Panc1 (cell line): Measurements from ENCODE around the gene ABCB4. TPM values are rescaled to one million over a fixed set of nuclear protein-coding genes. Genes with fewer than 3 reads are reported as not detected.

Experiments used
- ATAC-seq: fragments of 200-7000 bp; cut with Tn5 transposase; 2 replicates; pipeline ENCODE4 v1.9.1; 2020; ENCODE audit warnings: mild to moderate bottlenecking, moderate library complexity
- BruUV-seq: library from RNA; stranded (reverse); fragments of 400-500 nt; replicated peaks from 2 replicates; lab custom pipeline; 2021; lab: Mats Ljungman, UMichigan
- CTCF ChIA-PET: fragments of 300-600 bp; sonication (Branson Sonifier 250); formaldehyde crosslinking; loops from one replicate; lab custom pipeline; 2022; ENCODE audit warnings: antibody characterized with exemption; lab: Charles Lee
- POLR2A ChIA-PET: fragments of 300-600 bp; sonication (Branson Sonifier 250); formaldehyde crosslinking; loops from one replicate; lab custom pipeline; 2022; ENCODE audit warnings: antibody characterized with exemption; lab: Charles Lee
- DNase-seq: peaks from one replicate; pipeline ENCODE4 v3.0.0-alpha.2; 2010; ENCODE audit warnings: low read depth, low spot score
- H3K27ac ChIP-seq: 2 replicates; pipeline ENCODE4 v1.5.1; 2011; ENCODE audit warnings: mild to moderate bottlenecking, low read length, inconsistent platforms
- H3K27me3 ChIP-seq: fragments of 200-500 bp; sonication (Bioruptor generic); 2 replicates; pipeline ENCODE4 v1.6.0; 2014; ENCODE audit warnings: low read length, inconsistent platforms; ENCODE audit not compliant: control insufficient read depth, insufficient read depth
- H3K36me3 ChIP-seq: fragments of 200-500 bp; sonication (Bioruptor generic); 2 replicates; pipeline ENCODE4 v1.5.1; 2014; ENCODE audit warnings: inconsistent platforms, mild to moderate bottlenecking, low read length, moderate library complexity; ENCODE audit not compliant: control insufficient read depth, insufficient read depth
- H3K4me1 ChIP-seq: 2 replicates; pipeline ENCODE4 v1.5.1; 2011; ENCODE audit warnings: inconsistent platforms, mild to moderate bottlenecking, low read length, moderate library complexity; ENCODE audit not compliant: control insufficient read depth, insufficient read depth
- H3K4me3 ChIP-seq, 2 experiments: 2 replicates each; pipeline ENCODE4 v1.5.1; 2011 to 2012; ENCODE audit warnings: low read depth in 2 of 2, low read length in 2 of 2, mild to moderate bottlenecking in 2 of 2, inconsistent platforms in 1 of 2, moderate library complexity in 1 of 2
- H3K9me3 ChIP-seq: fragments of 200-500 bp; sonication (Bioruptor generic); 2 replicates; pipeline ENCODE4 v1.5.1; 2014; ENCODE audit warnings: low read depth, mild to moderate bottlenecking, inconsistent platforms, low read length, moderate library complexity; ENCODE audit not compliant: control insufficient read depth, insufficient read depth
- CTCF ChIP-seq: fragments of 450-650 bp; IDR thresholded peaks from 2 replicates; pipeline ENCODE4 v1.5.1; 2017; ENCODE audit warnings: mild to moderate bottlenecking
- POLR2AphosphoS5 ChIP-seq: IDR thresholded peaks from 2 replicates; pipeline ENCODE4 v1.6.1; 2012; ENCODE audit warnings: mild to moderate bottlenecking, low read depth, low read length, moderate library complexity
- REST ChIP-seq, 2 experiments: IDR thresholded peaks; 2 replicates each; pipeline ENCODE4 v1.6.1; 2011 to 2012; ENCODE audit warnings: low read depth in 2 of 2, control low read depth in 1 of 2, low read length in 1 of 2, mild to moderate bottlenecking in 1 of 2, moderate library complexity in 1 of 2; ENCODE audit not compliant: insufficient read depth in 1 of 2
- SIN3A ChIP-seq: IDR thresholded peaks from 2 replicates; pipeline ENCODE4 v1.6.1; 2012; ENCODE audit warnings: low read depth, mild to moderate bottlenecking, low read length, moderate library complexity, borderline replicate concordance; ENCODE audit not compliant: insufficient read depth
- TCF7L2 ChIP-seq: IDR thresholded peaks from 2 replicates; pipeline ENCODE4 v1.6.1; 2011; ENCODE audit warnings: mild to moderate bottlenecking, low read depth, low read length, inconsistent platforms
- in situ Hi-C: cut with HindIII; loops from 2 replicates; pipeline ENCODE4 v1.10.0; 2016; ENCODE audit warnings: low sequenced_read_pairs, low pct_unique_long_range_greater_than_20kb
- intact Hi-C: fragments of 100-400 bp; cut with micrococcal nuclease; formaldehyde crosslinking; loops from one replicate; pipeline ENCODE4 v1.10.0; 2022; ENCODE audit not compliant: unreplicated experiment
- total RNA-seq: library from RNA; stranded (reverse); gene quantifications from one replicate; pipeline ENCODE4 v1.2.1, GENCODE V29; 2021; ENCODE audit not compliant: unreplicated experiment

ABCB4 gene
- total RNA-seq, 1 experiment from 2014 or later: 0.18 TPM

- ChIA-PET CTCF (no interaction called here), POLR2A (no interaction called here)
- intact Hi-C loops (no loop called here), in situ Hi-C loops (no loop called here)
- Histone ChIP-seq H3K9me3 (no peaks in the 10 kb centered on the region), H3K4me1 (no peaks in the 10 kb centered on the region), H3K27me3 (peaks cover 5% of the 10 kb centered on the region; the same call in 1 of the 2 replicates), H3K36me3 (no peaks in the 10 kb centered on the region), H3K4me3 (no peak overlapping the region), H3K27ac (no peak overlapping the region)
- DNase-seq (no peak), ATAC-seq (no peak)
- BruUV-seq: no TSS peak
- TF ChIP-seq CTCF: no peak
- no peak for TF ChIP-seq REST (IDR thresholded peaks at IDR 0.05; ENCODE audit: insufficient read depth in 1 of 2, low read depth in 2 of 2, low read length in 1 of 2)
- TF ChIP-seq TCF7L2: no peak
These were observed 62.5 kb downstream of the ABCB4 start for GRCh38 chr7:87413029-87413428.

- ATAC-seq (no peak), DNase-seq (no peak)
- no peaks in the 10 kb centered on the region for H3K36me3 ChIP-seq
- intact Hi-C loops: no loop called here
- no peak overlapping the region for H3K27ac ChIP-seq
- H3K27me3 ChIP-seq: peaks cover 5% of the 10 kb centered on the region; the same call in 1 of the 2 replicates
- no peaks in the 10 kb centered on the region for H3K9me3 ChIP-seq
- TF ChIP-seq REST (IDR thresholded peaks at IDR 0.05; ENCODE audit: insufficient read depth in 1 of 2, low read depth in 2 of 2, low read length in 1 of 2) (no peak), CTCF (no peak), TCF7L2 (no peak), POLR2AphosphoS5 (no peak), SIN3A (no peak)
- ChIA-PET CTCF (no interaction called here), POLR2A (no interaction called here)
- no TSS peak for BruUV-seq
- no peak overlapping the region for H3K4me3 ChIP-seq
- no peaks in the 10 kb centered on the region for H3K4me1 ChIP-seq
- in situ Hi-C loops: no loop called here
These were observed 64.3 kb downstream of the ABCB4 start for GRCh38 chr7:87411186-87411585.
